Small intestine (tissue), 4 donors: ENCODE results near the gene ARID1A. TPM values are rescaled to one million over a fixed set of nuclear protein-coding genes. Genes with fewer than 3 reads are reported as not detected.

Source experiments
- polyA plus RNA-seq, 4 donors: library from polyadenylated mRNA; stranded (reverse) in 3 of 4; unstranded in 1 of 4; fragments of 200-250 nt in 3 of 4; fragments of 120-200 nt in 1 of 4; gene quantifications; one replicate each; pipeline versions ENCODE4 v1.2.1 to v1.2.3, GENCODE V29; 2013
- donor health status: healthy with polysubstance abuse.
- donor health status: Bipolar disorder and iron deficiency.
- donor health status: healthy.

ARID1A gene
- polyA plus RNA-seq, 4 donors = 7.8 to 59.7 (median 18.7) TPM

Other genes starting within 250 kb of the ARID1A start
- 100 to 1,000 TPM; 231 to 855 (median 506) TPM for gene HMGN2, start 223.6 kb upstream of the ARID1A start, polyA plus RNA-seq
- gene RPS6KA1, start 166.3 kb upstream of the ARID1A start, polyA plus RNA-seq = 100 to 1,000 TPM in 3 of 4 donors, 10 to 100 TPM in 1; 60.9 to 223 (median 139) TPM
- gene PIGV, start 91.9 kb downstream of the ARID1A start, polyA plus RNA-seq = 10 to 100 TPM in 2 of 4 donors, 1 to 10 TPM in 2; 3.4 to 19.6 (median 8.5) TPM
- gene ZDHHC18, start 130.7 kb downstream of the ARID1A start, polyA plus RNA-seq = 10 to 100 TPM in 2 of 4 donors, 1 to 10 TPM in 2; 7.2 to 15.7 (median 9.2) TPM
- gene SFN, start 167.1 kb downstream of the ARID1A start, polyA plus RNA-seq = 100 to 1,000 TPM in 2 of 4 donors, 10 to 100 TPM in 1, 1 to 10 TPM in 1; 3.3 to 137 (median 97.8) TPM
- gene GPN2, start 194.3 kb downstream of the ARID1A start, polyA plus RNA-seq = 10 to 100 TPM; 13.5 to 29.1 (median 20.0) TPM
- gene GPATCH3, start 204.5 kb downstream of the ARID1A start, polyA plus RNA-seq = 10 to 100 TPM; 11.0 to 55.7 (median 28.7) TPM
- gene NR0B2, start 218.0 kb downstream of the ARID1A start, polyA plus RNA-seq = 100 to 1,000 TPM in 2 of 4 donors, 10 to 100 TPM in 2; 54.9 to 443 (median 216) TPM
- 10 to 100 TPM; 39.4 to 70.5 (median 50.1) TPM for gene NUDC, start 225.7 kb downstream of the ARID1A start, polyA plus RNA-seq